Smooth muscle cell (in vitro differentiated cells): ENCODE results near the gene ECM2. TPM values are rescaled to one million over a fixed set of nuclear protein-coding genes. Genes with fewer than 3 reads are reported as not detected.
A peak's percentile ranks its signal among the peaks of the same experiment; 100 is the strongest.
"Not testable (repeated sequence)": the region's sequence is repeated elsewhere in the genome, so short reads cannot be mapped to it uniquely, and the experiment has no call there.

Source experiments
- DNase-seq: peaks from one replicate; lab custom pipeline; 2025; ENCODE audit not compliant: unreplicated experiment; lab: John Stamatoyannopoulos, UW
- H2AFZ ChIP-seq: fragments of 200-600 bp; sonication (generic); 2 replicates; pipeline ENCODE4 v1.6.0; 2016; ENCODE audit warnings: antibody characterized with exemption, low read depth, mild to moderate bottlenecking
- H3F3A ChIP-seq: fragments of 200-600 bp; sonication (generic); 2 replicates; pipeline ENCODE4 v1.6.0; 2017; ENCODE audit warnings: antibody characterized with exemption, low read depth
- H3K27ac ChIP-seq: fragments of 200-600 bp; sonication (generic); 2 replicates; pipeline ENCODE4 v1.5.1; 2016; ENCODE audit warnings: low read depth, mild to moderate bottlenecking
- H3K27me3 ChIP-seq: fragments of 200-600 bp; sonication (generic); 2 replicates; pipeline ENCODE4 v1.6.1; 2016; ENCODE audit warnings: low read depth, mild to moderate bottlenecking
- H3K36me3 ChIP-seq: fragments of 200-600 bp; sonication (generic); 2 replicates; pipeline ENCODE4 v1.5.1; 2016; ENCODE audit warnings: low read depth
- H3K4me1 ChIP-seq: fragments of 200-600 bp; sonication (generic); 2 replicates; pipeline ENCODE4 v1.5.1; 2016; ENCODE audit warnings: low read depth
- H3K4me2 ChIP-seq: fragments of 200-600 bp; sonication (generic); 2 replicates; pipeline ENCODE4 v1.6.0; 2016; ENCODE audit warnings: mild to moderate bottlenecking
- H3K4me3 ChIP-seq: fragments of 200-600 bp; sonication (generic); 2 replicates; pipeline ENCODE4 v1.5.1; 2016; ENCODE audit warnings: mild to moderate bottlenecking
- H3K79me2 ChIP-seq: fragments of 200-600 bp; sonication (generic); 2 replicates; pipeline ENCODE4 v1.6.0; 2016; ENCODE audit warnings: low read depth, mild to moderate bottlenecking
- H3K9ac ChIP-seq: fragments of 200-600 bp; sonication (generic); 2 replicates; pipeline ENCODE4 v1.6.0; 2016; ENCODE audit warnings: low read depth
- H3K9me3 ChIP-seq: fragments of 200-600 bp; sonication (generic); replicated peaks from 2 replicates; pipeline ENCODE4 v1.5.1; 2016; ENCODE audit warnings: low read depth
- H4K20me1 ChIP-seq: fragments of 200-600 bp; sonication (generic); 2 replicates; pipeline ENCODE4 v1.6.0; 2016; ENCODE audit warnings: low read depth
- WGBS: methylation state at CpG from one replicate; pipeline ENCODE4 v1.1.7; 2016; ENCODE audit warnings: low lambda C conversion rate; 5-methylcytosine and 5-hydroxymethylcytosine counted together
- polyA plus RNA-seq: library from polyadenylated mRNA; unstranded; fragments of >200 nt; fragmentation: Nextera tagmentation; extraction: Ambion mirVana; gene quantifications from 2 replicates; pipeline ENCODE4 v1.2.1, GENCODE V29; 2016
- total RNA-seq: library from RNA; depleted of rRNA; stranded (reverse); fragments of >200 nt; gene quantifications from 2 replicates; pipeline ENCODE4 v1.2.3, GENCODE V29; 2014
- TF ChIP-seq, protein P1 (sequence below): fragments of 200-600 bp; sonication (generic); IDR thresholded peaks from 2 replicates; pipeline ENCODE4 v1.5.1; 2017; ENCODE audit warnings: borderline replicate concordance, mild to moderate bottlenecking, antibody characterized with exemption; ENCODE audit not compliant: insufficient read depth, poor library complexity, severe bottlenecking

Gene ECM2
- 0.27 and 0.85 TPM in 2 replicates for total RNA-seq
- polyA plus RNA-seq = 0.37 and 0.50 TPM in 2 replicates

DNA sequence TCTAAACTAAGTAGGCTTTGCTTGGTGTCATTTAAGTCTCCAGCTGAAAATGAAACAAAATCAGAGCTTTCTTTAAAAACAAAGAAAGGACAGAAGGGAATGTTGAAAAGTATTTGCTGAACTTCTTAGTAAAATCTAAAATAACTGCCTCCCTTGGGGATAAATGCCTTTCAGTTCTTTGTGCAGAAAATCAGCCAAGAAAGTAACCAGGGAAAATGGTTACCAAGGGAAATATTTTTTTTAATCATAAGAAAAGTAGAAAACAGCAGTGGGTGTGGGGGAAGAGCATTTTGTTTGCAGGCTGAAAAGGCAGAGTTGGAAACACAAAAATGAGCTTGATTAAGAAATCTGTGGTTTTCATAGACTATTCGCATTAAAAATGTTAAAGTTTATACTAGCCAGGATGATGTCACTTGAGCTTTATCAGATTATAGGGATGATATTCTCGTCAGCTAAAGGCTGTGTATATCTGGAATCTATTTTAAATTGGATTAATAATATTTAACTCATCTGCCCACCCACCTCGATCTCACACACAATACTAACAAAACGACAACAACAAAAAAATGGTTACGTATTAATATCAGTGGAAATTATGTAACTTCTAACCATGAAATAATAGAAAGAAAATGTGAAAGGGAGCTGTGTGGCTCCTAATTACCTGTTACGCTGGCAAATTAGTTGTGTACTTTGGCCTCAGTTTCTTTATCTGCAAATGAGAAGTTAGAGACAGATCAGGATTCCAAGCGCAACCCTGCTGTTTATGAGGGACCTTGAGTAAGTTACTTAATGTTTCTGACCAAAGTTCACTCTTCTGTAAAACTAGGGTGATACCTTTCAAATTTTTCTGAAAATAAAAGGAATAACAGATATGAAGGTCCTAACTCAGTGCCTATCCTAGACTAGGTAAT is at the start of gene ECM2:
TSS of gene ECM2 (minus strand) at position 51 of the 911 bp plus-strand sequence. CDS start 13,124 bp downstream, outside the sequence.
- H3K27me3 ChIP-seq = no peaks in the 10 kb centered on the region
- peak within 1 kb of the TSS; percentile 71 for H3K4me2 ChIP-seq
- no peaks in the 10 kb centered on the region for H4K20me1 ChIP-seq
- no peak within 1 kb of the TSS for H3K9ac ChIP-seq
- peaks cover 11% of the 10 kb centered on the region for H3K4me1 ChIP-seq
- H3K36me3 ChIP-seq = no peaks in the 10 kb centered on the region
- TF ChIP-seq, protein P1, sequence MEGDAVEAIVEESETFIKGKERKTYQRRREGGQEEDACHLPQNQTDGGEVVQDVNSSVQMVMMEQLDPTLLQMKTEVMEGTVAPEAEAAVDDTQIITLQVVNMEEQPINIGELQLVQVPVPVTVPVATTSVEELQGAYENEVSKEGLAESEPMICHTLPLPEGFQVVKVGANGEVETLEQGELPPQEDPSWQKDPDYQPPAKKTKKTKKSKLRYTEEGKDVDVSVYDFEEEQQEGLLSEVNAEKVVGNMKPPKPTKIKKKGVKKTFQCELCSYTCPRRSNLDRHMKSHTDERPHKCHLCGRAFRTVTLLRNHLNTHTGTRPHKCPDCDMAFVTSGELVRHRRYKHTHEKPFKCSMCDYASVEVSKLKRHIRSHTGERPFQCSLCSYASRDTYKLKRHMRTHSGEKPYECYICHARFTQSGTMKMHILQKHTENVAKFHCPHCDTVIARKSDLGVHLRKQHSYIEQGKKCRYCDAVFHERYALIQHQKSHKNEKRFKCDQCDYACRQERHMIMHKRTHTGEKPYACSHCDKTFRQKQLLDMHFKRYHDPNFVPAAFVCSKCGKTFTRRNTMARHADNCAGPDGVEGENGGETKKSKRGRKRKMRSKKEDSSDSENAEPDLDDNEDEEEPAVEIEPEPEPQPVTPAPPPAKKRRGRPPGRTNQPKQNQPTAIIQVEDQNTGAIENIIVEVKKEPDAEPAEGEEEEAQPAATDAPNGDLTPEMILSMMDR = no peak
- H2AFZ ChIP-seq = peak within 1 kb of the TSS; percentile 85
- no peaks in the 10 kb centered on the region for H3F3A ChIP-seq
- no peaks in the 10 kb centered on the region for H3K9me3 ChIP-seq
- WGBS = 88% methylated on average over 7 of the region's 7 CpGs
- DNase-seq = no peak
- H3K79me2 ChIP-seq = no peaks in the 10 kb centered on the region
- peak within 1 kb of the TSS; percentile 49 for H3K27ac ChIP-seq
- H3K4me3 ChIP-seq = peak within 1 kb of the TSS; percentile 37

DNA sequence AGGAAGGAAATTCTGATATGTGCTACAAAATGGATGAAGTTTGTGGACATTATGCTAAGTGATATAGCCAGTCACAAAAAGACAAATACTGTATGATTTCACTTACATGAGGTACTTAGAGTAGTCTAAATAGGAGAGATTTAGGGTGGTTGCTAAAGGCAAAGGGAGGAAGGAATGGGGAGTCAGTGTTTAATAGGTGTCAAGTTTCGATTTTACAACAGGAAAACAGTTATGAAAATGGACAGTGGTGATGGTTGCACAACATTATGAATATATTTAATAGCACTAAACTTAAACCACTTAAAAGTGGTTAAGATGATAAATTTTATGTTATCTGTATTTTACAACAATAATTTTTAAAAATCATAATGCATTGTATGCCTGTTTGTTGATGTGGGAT is 40.4 kb upstream of the ECM2 start:
- no peak for DNase-seq
- Histone ChIP-seq H3K27me3 (no peaks in the 10 kb centered on the region), H3K27ac (no peak overlapping the region), H3K9ac (no peak overlapping the region), H3K4me1 (no peaks in the 10 kb centered on the region), H3K9me3 (no peaks in the 10 kb centered on the region), H3K4me2 (no peak overlapping the region), H2AFZ (no peak overlapping the region), H3K79me2 (no peaks in the 10 kb centered on the region), H3F3A (no peaks in the 10 kb centered on the region), H4K20me1 (no peaks in the 10 kb centered on the region), H3K36me3 (no peaks in the 10 kb centered on the region), H3K4me3 (no peak overlapping the region)
- WGBS = 76% methylated on average over 1 of the region's 1 CpG
- TF ChIP-seq, protein P1 = no peak

DNA sequence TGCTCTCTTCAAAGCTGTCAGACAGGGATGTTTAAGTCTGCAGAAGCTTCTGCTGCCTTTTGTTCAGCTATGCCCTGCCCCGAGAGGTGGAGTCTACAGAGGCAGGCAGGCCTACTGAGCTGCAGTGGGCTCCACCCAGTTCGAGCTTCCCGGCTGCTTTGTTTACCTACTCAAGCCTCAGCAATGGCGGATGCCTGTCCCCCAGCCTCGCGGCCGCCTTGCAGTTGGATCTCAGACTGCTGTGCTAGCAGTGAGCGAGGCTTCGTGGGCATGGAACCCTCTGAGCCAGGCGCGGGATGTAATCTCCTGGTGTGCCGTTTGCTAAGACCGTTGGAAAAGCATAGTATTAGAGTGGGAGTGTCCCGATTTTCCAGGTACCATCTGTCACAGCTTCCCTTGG is 37.8 kb upstream of the ECM2 start:
- not testable (repeated sequence) for H2AFZ ChIP-seq, H3K79me2 ChIP-seq, H3K27ac ChIP-seq, DNase-seq, H3K4me2 ChIP-seq, H3F3A ChIP-seq, H4K20me1 ChIP-seq, H3K9me3 ChIP-seq, H3K9ac ChIP-seq, H3K36me3 ChIP-seq, H3K4me3 ChIP-seq, H3K4me1 ChIP-seq, H3K27me3 ChIP-seq
- 97% methylated on average over 14 of the region's 14 CpGs for whole genome bisulfite sequencing

DNA sequence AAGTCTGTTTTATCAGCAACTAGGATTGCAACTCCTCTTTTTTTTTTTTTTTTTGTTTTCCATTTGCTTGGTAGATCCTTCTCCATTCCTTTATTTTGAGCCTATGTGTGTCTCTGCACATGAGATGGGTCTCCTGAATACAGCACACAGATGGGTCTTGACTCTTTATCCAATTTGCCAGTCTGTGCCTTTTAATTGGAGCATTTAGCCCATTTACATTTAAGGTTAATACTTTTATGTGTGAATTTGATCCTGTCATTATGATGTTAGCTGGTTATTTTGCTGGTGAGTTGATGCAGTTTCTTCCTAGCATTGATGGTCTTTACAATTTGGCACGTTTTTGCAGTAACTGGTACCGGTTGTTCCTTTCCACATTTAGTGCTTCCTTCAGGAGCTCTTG is 36.1 kb upstream of the ECM2 start:
- H3K9ac ChIP-seq, H3K9me3 ChIP-seq, H3K4me3 ChIP-seq, H3K36me3 ChIP-seq, H3F3A ChIP-seq, H4K20me1 ChIP-seq, H3K27me3 ChIP-seq, H2AFZ ChIP-seq, H3K4me2 ChIP-seq, H3K27ac ChIP-seq, H3K4me1 ChIP-seq, DNase-seq, H3K79me2 ChIP-seq: not testable (repeated sequence)
- 94% methylated on average over 2 of the region's 2 CpGs for WGBS
